GM21526 (cell line): ENCODE data around the gene SFTPA2.
"Not testable (repeated sequence)": the region's sequence is repeated elsewhere in the genome, so short reads cannot be mapped to it uniquely, and the experiment has no call there.

Experiments used
- ATAC-seq: cut with Tn5 transposase; IDR thresholded peaks from one replicate; pipeline ENCODE4 v1.9.1; 2021; ENCODE audit warnings: moderate library complexity; ENCODE audit not compliant: unreplicated experiment, low FRiP score

The SFTPA2 gene

DNA sequence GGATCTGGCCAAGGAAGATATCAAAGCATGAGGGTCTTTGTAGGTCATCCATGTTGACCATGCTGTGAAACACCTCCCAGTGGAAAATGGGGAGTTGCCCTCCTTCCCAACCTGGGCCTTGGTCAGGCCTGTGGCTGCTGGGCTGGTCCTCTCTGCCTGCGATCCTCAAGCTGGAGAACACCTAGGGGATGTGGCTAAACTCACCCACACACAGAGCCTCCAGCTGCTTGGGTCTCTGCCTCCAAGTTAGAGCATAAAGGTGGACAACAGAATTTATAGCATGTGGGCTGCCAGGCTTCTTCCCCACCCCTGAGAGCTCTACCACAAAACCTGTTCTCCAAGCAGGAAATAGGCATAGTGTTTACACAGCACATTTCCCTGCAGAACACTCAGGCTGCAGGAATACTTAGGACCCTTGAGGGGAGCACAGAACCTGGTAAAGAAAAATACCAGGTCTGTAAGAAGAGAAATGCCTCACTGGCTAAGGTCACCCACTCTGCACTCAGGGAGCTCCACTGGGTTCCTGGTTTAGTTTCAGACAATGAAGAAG, at the start of gene SFTPA2:
TSS of gene SFTPA2 (minus strand) at position 248 of the 550 bp plus-strand sequence. CDS start 924 bp downstream, outside the sequence.
- no peak for ATAC-seq

DNA sequence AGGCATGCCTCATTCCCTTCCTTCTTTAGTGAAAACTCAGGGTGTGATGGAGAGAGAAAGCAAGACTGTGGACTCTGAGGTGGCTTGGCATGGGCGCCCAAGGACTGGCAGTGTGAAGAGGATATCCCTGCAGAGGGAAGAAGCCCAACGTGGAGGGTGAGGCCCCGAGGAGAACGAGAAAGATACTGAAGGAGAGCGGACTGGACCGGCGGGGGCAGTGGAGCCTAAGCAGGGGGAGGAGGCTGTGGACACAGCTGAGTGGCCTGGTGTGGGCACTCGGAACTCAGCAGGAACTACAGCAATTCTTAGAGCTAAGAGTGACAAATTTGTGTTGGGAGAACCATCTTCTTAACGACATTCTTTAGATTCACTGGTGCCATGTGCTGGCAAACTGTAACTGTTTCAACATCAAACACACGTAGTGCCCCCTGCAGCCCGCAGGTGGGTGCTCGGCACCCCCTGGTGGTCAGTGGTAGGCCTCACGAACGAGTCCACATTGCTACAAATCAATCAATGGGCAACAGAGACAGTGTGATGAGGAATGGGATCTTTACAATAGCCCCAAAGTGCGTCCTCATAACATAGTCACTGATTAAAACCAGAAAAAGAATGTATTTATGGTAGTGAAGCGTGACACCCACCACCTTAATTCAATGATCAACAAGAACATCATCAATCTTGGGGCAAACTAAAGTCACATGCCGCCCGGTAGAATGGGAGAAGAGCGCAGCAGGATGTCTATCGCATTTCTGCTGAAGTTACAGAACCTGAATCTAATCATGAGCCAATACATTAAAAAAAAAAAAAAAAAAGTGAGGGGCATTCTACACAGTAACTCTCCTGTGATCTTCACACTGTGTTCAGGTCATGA, 48.5 kb upstream of the SFTPA2 start:
- ATAC-seq: no peak

DNA sequence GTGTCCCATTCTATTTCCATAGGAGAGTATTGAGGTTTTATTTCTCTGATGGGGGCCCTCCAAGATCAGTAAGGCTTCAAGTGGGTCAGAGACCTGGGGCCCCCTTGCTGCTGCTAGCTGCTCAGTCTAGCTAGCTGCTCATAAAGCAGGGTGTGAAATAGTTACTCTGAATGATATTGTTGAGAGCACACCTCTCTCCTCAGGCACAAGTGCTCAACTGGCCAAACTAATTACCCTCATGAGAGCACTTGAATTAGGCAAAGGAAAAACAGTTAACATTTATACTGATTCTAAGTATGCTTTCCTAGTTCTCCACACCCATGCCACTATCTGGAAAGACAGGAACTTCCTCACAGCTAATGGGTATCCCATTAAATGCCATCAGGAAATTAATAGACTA, 45.1 kb upstream of the SFTPA2 start:
- ATAC-seq: no peak

DNA sequence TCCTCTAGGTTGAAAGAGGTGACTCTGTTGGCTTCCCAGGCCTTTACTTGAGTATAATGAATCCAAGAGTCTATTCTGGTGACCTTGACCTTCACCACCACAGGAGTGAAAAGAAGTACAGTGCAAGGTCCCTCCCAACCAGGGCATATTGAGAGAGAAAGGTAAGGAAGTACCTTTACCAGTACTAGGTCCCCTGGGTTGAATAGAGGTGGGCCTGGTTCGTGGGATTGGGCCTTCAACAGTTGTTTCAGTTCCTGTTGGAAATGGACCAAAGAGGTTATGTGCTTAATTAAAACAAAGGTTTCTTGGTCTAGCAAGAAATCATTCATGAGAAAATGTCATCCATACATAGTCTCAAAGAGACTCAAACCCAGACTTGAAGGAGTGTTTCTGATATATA, 44.1 kb upstream of the SFTPA2 start:
- no peak for ATAC-seq

DNA sequence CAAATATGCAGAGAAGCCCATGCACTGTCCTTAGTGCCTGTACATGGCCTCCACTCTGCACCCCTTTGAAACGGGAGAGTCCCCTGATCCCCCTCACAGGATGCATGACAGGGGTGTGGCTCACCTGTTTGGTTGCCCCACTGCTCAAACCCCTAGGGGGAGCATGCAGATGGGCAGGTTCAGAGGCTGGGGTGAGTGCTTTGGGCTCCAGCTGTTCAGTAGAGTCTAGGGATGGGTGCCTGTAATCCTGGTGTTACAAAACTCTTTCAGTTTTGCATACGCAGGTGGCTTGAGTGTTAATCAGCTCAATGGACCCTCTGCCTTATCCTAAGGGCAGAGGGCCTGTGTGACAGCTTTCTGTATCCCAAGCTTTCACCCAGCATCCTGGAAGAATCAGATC, 42.7 kb upstream of the SFTPA2 start:
- no peak for ATAC-seq

DNA sequence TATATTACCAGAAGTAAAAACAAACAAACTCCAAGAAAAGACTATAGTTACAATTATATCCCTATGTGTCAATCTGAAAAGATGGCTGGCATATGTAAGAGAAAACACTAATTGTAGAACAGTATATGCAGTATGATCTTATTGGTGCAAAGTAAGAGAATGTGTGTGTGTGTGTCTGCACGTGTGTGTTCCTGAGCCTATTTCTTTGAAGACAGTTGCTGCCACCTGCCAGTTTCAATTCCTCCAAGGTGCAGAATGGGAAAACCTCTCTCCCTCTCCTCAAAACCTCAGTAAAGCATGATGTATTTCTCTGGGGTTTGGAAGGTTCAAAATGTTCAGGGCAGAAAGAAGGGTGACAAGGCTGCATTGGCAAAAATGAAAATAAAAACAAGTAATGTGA, 41.7 kb upstream of the SFTPA2 start:
- no peak for ATAC-seq

DNA sequence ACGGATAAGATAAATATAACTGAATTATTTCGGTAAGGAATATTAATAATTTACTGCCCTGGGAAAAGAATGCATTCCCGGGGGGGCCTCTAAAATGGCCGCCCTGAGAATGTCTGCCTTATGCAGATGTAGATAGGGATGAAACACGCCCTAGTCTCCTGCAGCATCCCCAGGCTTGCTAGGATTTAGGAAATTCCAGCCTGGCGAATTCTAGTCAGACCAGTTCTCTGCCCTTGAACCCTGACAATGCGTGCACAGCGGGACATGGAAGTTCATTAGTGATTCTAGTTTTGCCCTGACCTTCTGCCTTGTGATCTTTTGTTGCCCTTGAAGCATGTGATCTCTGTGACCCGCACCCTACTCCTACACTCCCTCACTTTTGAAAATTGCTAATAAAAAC, 39.4 kb upstream of the SFTPA2 start:
- ATAC-seq: not testable (repeated sequence)

DNA sequence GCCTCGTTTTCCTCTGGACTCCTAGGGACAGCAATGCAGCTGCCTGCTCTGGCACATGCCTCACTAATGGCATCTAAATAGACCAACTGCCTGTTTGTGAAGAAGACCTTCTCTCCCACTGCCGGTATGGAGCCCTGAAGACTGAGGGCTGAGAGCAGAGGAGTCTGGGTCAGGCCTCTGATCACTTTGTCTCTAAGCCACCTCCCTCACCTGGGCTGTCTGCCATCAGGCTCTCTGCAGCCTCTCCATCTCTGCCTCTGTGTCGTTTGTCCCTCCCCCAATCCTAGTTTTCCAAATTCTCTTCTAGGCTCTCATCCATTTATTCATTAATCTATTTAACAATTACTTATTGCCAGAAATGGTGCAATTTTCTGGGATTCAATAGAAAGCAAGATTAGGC, 35.3 kb upstream of the SFTPA2 start:
- no peak for ATAC-seq

DNA sequence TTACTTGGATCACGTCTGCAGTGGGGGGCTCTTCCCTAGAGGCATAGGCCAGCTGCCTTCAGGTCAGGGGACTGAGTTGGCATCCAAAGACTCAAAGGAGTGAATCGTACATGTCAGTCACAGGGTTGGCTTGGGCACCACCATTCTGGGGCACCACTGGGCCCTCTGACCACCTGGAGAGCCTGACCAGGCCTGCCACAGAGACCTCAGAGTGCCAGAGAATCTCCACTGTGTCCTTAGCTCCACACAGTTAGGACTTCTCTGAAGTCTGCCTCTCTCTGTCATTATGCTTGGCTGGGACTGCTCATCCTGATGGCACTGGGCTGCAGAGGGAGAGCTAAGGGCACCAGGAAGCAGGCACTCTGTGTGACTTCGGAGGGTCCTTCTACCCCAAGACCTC, 34.4 kb upstream of the SFTPA2 start:
- not testable (repeated sequence) for ATAC-seq

DNA sequence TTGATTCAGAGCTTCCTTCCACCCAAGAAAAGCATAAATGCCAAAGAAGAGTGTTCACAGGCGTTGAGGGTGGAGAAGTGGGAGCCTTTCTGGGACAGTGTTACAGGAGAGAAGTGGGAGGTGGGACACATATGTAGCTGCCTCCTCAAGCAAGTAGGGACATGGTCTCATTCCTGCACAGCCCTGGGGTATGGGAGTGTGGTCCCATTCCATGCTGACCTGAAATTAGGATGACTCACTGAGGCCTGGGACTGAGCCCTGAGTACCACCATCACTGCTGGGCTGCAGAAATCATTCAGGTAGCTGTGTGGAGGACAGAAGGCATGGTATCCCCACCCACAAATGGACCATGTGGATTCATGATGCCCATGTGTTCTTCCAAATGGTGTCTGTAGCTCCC, 33.2 kb upstream of the SFTPA2 start:
- ATAC-seq: no peak

DNA sequence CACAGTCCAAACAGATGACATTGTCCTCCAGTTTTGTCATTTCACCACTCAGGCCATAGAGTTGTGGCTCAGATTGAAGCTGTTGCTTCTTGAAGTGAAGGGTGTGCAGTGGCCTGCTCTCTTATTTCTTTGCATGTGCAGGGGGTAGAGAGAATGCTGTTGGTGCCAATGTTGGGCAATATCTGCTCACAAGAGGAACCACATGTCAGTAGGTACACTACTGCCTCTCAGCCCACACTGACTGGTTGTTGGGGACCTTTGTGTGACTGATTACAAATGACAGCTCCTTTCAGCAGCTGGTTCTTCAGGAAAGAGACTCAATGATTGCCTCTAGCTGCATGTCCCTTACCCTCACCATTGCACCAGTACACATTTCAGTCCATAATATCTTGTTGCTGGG, 28.6 kb upstream of the SFTPA2 start:
- ATAC-seq: no peak

DNA sequence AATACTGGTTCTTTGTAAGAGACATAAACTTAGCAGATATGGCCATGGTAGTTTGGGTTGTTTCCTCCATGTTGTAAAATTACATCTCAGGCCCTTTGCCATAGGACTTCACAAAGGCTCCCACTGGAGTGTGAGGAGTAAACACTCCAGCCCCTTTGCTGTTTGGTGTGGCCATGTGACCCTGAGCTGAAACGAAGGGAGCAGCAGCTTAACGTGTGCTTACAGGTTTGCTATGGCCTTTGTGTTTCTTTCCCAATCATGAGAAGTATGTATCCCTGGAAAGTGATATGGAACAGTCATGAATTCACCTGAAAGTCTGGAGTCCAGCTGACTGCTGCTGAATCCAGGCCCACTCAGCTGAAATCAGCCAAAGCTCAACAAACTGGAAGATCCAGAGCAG, 26.7 kb upstream of the SFTPA2 start:
- no peak for ATAC-seq

DNA sequence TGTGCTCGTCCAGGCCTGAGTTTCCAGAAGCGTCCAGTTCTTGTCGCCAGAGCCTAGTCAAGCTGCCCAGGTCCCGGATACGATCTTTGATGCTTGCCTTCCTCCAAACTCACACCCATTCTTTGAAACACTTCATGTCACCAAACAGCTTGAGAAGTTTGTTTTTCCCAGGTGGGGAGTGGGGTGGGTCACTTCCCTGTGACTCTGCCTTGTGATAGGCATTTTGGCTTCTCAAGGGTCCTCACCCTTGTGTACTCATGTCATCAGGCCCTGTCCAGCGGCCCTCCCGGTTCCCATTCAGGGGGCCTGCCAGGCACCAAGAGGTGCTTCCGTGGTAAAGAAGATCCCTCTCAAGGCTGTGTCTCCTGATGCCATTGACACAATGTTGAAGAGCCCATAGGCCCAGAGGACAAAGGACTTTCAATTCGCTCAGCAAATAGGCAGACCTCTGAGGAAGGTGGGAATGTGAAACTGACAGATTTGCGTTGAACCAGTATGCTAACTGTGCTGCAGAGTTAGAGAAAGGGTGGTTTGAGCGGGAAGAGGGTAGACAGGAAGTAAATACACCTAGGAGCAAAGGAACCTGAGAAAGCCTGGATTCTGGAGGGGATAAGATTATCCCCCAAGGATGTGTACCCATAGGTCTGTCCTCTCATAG, 25.8 kb upstream of the SFTPA2 start:
- ATAC-seq: no peak

DNA sequence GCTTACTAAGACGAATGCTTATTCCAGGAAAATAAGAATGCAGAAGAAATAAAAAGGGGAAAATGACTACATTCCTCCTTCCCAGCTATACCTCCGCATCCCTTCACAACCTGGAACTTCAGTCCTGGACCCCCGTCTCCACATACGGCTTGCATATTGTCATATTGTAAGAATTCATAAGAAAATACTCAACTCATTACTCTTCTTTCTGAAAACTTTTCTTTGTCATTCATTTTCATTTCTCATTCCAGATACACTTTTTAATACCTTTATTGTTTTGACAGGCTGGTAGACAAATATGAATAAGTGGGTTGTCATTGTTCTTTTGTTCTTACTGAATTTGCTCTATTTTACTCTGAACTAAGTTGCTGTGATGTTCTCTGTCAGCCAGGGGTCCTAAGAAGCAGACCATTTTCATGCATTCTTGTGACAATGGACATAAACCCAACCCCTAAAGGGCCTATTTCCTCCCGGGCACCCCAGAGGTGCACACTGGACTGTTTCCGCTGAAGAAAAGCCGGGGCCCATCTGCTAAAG, 23.3 kb upstream of the SFTPA2 start:
- no peak for ATAC-seq

DNA sequence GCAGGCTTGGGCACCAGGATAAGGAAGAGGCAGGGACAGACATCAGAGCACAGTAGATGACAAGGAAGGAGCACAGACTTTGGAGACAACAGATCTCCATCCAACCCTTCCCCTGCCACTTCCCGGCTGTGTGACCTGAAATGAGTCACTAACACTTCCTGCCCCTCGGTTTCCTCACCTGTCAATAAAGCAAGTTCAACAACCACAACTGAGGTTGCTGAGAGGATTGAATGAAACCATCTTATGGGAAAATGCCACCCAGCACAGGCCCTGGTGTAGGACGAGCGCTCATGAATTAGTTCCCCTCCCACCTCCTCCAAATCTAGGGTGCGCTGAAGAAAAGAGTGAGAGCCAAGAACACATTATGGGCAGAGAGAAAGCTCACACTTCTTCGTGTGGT, 22.7 kb upstream of the SFTPA2 start:
- not testable (repeated sequence) for ATAC-seq

DNA sequence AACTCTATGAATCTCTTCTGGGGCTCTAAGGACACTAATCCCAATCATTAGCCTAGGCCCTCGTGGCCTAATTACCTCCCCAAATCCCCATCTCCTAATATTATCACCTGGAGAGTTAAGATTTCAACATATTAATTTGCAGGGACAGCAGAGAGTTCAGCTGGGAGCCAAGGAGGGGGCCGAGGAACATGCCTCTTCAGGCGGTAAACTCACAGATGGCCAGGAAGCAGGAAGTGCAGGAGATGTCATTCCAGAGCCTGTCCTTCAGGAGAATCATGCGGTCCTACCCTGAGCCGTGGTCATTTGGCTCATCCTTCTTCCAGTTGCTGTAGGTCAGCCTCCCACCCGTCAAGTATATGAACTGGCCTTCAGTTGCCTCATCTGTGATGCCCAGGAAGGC, 21.9 kb upstream of the SFTPA2 start:
- ATAC-seq: no peak

DNA sequence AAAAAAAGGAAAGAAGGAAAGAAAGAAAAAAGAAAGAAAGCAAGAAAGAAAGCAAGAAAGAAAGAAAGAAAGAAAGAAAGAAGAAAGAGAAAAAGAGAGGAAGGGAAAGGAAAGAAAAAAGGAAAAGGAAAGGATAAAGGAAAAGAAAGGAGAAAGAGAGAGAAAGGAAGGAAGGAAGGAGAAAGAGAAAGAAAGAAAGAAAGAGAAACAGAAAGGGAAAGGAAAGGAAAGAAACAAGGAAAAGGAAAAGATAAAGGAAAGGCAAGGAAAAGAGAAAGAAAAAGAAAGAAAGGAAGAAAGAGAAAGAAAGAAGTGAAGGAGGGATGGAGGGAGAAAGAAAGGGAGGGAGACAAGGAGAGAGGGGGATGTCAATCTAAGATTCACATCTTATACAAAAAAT, 20.8 kb upstream of the SFTPA2 start:
- no peak for ATAC-seq

DNA sequence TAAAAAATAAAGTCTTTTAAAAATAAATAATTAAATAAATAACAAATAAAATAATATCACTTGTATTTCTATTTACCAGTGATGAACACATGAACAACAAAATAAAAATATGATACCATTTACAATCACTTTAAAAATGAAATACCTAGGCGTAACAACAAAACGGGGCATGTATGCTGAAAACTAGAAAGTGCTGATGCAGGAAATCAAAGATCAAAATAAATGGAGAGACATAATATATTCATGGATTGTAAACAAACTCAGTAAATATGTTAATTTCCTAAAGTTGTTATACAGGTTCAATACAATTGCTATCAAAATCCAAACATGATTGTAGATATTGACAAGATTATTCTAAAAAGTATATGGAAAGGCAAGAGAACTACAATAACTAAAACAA, 19.2 kb upstream of the SFTPA2 start:
- no peak for ATAC-seq

DNA sequence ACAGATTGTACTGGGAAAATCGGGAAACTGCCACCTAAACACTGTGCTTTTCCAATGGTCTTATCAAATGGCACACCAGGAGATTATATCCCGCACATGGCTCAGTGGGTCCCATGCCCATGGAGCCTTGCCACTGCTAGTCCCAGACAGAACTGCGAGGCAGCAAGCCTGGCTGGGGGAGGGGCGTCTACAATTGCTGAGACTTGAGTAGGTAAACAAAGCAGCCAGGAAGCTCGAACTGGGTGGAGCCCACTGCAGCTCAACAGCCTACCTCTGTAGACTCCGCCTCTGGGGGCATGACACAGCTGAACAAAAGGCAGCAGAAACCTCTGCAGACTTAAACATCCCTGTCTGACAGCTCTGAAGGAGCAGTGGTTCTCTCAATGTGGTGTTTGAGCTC, 10.4 kb upstream of the SFTPA2 start:
- ATAC-seq: not testable (repeated sequence)

DNA sequence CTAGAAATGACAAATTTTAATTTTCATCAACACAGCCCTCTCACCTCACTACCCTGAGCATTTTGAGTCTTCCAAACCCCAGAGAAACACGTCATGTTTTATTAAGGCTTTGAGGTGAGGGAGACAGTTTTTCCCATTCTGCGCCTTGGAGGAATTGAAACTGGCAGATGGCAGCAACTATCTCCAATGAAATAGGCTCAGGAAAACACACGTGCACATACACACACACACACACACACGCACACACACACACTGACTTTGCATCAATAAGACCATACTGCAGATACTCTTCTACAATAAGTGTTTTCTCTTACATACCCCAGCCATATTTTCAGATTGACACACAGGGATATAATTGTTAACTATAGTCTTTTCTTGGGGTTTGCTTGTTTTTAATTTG, 3.2 kb upstream of the SFTPA2 start:
- no peak for ATAC-seq

DNA sequence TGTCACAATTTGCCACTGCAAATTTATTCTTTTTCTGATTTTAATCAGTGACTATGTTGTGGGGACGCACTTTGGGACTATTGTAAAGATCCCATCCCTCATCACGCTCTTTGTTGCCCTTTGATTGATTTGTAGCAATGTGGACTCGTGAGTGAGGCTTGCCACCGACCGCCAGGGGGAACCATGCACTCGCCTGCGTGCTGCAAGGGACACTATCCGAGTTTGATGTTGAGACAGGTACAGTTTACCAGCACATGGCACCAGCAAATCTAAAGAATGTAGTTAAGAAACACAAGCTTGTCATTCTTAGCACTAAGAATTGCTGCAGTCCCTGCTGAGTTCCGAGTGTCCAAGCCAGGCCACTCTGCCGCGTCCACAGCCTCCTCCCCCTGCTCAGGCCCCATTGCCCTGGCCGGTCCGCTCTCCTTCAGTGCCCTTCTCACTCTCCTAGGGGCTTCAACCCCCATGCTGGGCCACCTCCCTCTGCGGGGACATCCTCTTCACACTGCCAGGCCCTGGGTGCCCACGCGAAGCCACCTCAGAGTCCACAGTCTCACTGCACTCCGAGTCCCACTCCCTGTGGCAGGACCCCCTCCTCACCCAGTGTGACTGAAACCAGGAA, 2.0 kb upstream of the SFTPA2 start:
- peak; percentile 76 for ATAC-seq
